ENCODE measurements around the gene MAST4.

The MAST4 gene

GRCh38 chr5:67187006-67187715 lies 591.0 kb downstream of the MAST4 start:
- DNase-seq (ENCODE audit: low read depth in 2 of 2): no peak

GRCh38 chr5:67188274-67189078 lies 592.3 kb downstream of the MAST4 start:
- no peak for DNase-seq (ENCODE audit: low read depth in 2 of 2)

GRCh38 chr5:67189079-67189354 lies 592.8 kb downstream of the MAST4 start:
- DNase-seq (ENCODE audit: low read depth in 2 of 2): no peak

- DNase-seq (ENCODE audit: low read depth in 2 of 2): no peak
These were observed 593.7 kb downstream of the MAST4 start for GRCh38 chr5:67189931-67190330.

- no peak for DNase-seq (ENCODE audit: low read depth in 2 of 2)
These were observed 594.2 kb downstream of the MAST4 start for GRCh38 chr5:67190410-67190809.

GRCh38 chr5:67190861-67191260 lies 594.7 kb downstream of the MAST4 start:
- DNase-seq (ENCODE audit: low read depth in 2 of 2): no peak

- no peak for DNase-seq (ENCODE audit: low read depth in 2 of 2)
These were observed 596.7 kb downstream of the MAST4 start for GRCh38 chr5:67192719-67193438.

GRCh38 chr5:67193439-67193807 lies 597.2 kb downstream of the MAST4 start:
- no peak for DNase-seq (ENCODE audit: low read depth in 2 of 2)

- no peak for DNase-seq (ENCODE audit: low read depth in 2 of 2)
These were observed 598.0 kb downstream of the MAST4 start for GRCh38 chr5:67194166-67194565.

- DNase-seq (ENCODE audit: low read depth in 2 of 2): no peak
These were observed 599.4 kb downstream of the MAST4 start for GRCh38 chr5:67195406-67196275.

- no peak for DNase-seq (ENCODE audit: low read depth in 2 of 2)
These were observed 600.4 kb downstream of the MAST4 start, which contains the start of gene CD180 for GRCh38 chr5:67196537-67197059. Gene CD180, minus strand, starts transcription at chr5:67196799. Its CDS starts 158 bp downstream, at chr5:67196641.

- no peak for DNase-seq (ENCODE audit: low read depth in 2 of 2)
These were observed 601.3 kb downstream of the MAST4 start for GRCh38 chr5:67197536-67197935.

GRCh38 chr5:67198917-67199316 lies 602.7 kb downstream of the MAST4 start:
- no peak for DNase-seq (ENCODE audit: low read depth in 2 of 2)

GRCh38 chr5:67199859-67200258 lies 603.7 kb downstream of the MAST4 start:
- DNase-seq (ENCODE audit: low read depth in 2 of 2): no peak

GRCh38 chr5:67200809-67201562 lies 604.8 kb downstream of the MAST4 start:
- no peak for DNase-seq (ENCODE audit: low read depth in 2 of 2)

- DNase-seq (ENCODE audit: low read depth in 2 of 2): no peak
These were observed 605.8 kb downstream of the MAST4 start for GRCh38 chr5:67201897-67202549.

- DNase-seq (ENCODE audit: low read depth in 2 of 2): no peak
These were observed 606.6 kb downstream of the MAST4 start for GRCh38 chr5:67202828-67203227.

- DNase-seq (ENCODE audit: low read depth in 2 of 2): no peak
These were observed 607.5 kb downstream of the MAST4 start for GRCh38 chr5:67203701-67204074.

GRCh38 chr5:67204821-67205220 lies 608.6 kb downstream of the MAST4 start:
- no peak for DNase-seq (ENCODE audit: low read depth in 2 of 2)

- no peak for DNase-seq (ENCODE audit: low read depth in 2 of 2)
These were observed 609.8 kb downstream of the MAST4 start for GRCh38 chr5:67205981-67206380.
